HUES64 (cell line): ENCODE data around the gene C1orf53.
"Not testable (repeated sequence)": the region's sequence is repeated elsewhere in the genome, so short reads cannot be mapped to it uniquely, and the experiment has no call there.

ENCODE experiments used
- H3K27ac ChIP-seq: 2 replicates; pipeline ENCODE4 v1.7.0; 2013; ENCODE audit warnings: low read depth, low read length, inconsistent platforms
- H3K27me3 ChIP-seq: 2 replicates; pipeline ENCODE4 v1.6.1; 2013; ENCODE audit warnings: mild to moderate bottlenecking, low read length; ENCODE audit not compliant: insufficient read depth
- H3K36me3 ChIP-seq: 2 replicates; pipeline ENCODE4 v1.6.1; 2013; ENCODE audit warnings: mild to moderate bottlenecking, low read length; ENCODE audit not compliant: insufficient read depth
- H3K4me1 ChIP-seq: 2 replicates; pipeline ENCODE4 v1.6.1; 2013; ENCODE audit warnings: mild to moderate bottlenecking, low read length, moderate library complexity; ENCODE audit not compliant: insufficient read depth
- H3K4me3 ChIP-seq: 2 replicates; pipeline ENCODE4 v1.5.1; 2013; ENCODE audit warnings: mild to moderate bottlenecking, low read length, moderate library complexity
- H3K9ac ChIP-seq: 2 replicates; pipeline ENCODE4 v1.6.1; 2013; ENCODE audit warnings: mild to moderate bottlenecking, low read depth, low read length
- H3K9me3 ChIP-seq: 2 replicates; pipeline ENCODE4 v1.6.1; 2013; ENCODE audit warnings: low read depth, low read length; ENCODE audit not compliant: insufficient read depth
- WGBS: fragments of 150-250, 120-280 bp; methylation state at CpG from one replicate; pipeline ENCODE4 v1.1.7; 2013; ENCODE audit warnings: missing lambda C conversion rate; 5-methylcytosine and 5-hydroxymethylcytosine counted together

The C1orf53 gene

GRCh38 chr1:197924516-197925123 is 22.2 kb downstream of the C1orf53 start:
- Histone ChIP-seq H3K4me3 (no peak overlapping the region), H3K9me3 (no peaks in the 10 kb centered on the region), H3K4me1 (peaks cover 20% of the 10 kb centered on the region), H3K9ac (no peak overlapping the region), H3K27me3 (peaks cover 81% of the 10 kb centered on the region), H3K36me3 (no peaks in the 10 kb centered on the region), H3K27ac (no peak overlapping the region)
- 0% methylated on average over 1 of the region's 4 CpGs for WGBS

- 93% methylated on average over 8 of the region's 8 CpGs for WGBS
- peaks cover 54% of the 10 kb centered on the region for H3K27me3 ChIP-seq
- H3K9me3 ChIP-seq: no peaks in the 10 kb centered on the region
- H3K36me3 ChIP-seq: no peaks in the 10 kb centered on the region
- H3K9ac ChIP-seq: no peak overlapping the region
- H3K27ac ChIP-seq: no peak overlapping the region
- H3K4me3 ChIP-seq: no peak overlapping the region
- H3K4me1 ChIP-seq: peaks cover 7% of the 10 kb centered on the region; the same call in 1 of the 2 replicates
These were observed 25.7 kb downstream of the C1orf53 start for GRCh38 chr1:197927908-197928665.

GRCh38 chr1:197928849-197929336 is 26.5 kb downstream of the C1orf53 start:
- Histone ChIP-seq H3K27ac (no peak overlapping the region), H3K4me1 (0 out of 2 replicates have a peak, but pooled peaks cover 3% of the 10 kb centered on the region), H3K36me3 (no peaks in the 10 kb centered on the region), H3K4me3 (peak overlapping the region; percentile 50), H3K9ac (no peak overlapping the region), H3K9me3 (no peaks in the 10 kb centered on the region), H3K27me3 (peaks cover 49% of the 10 kb centered on the region)
- 16% methylated on average over 15 of the region's 15 CpGs for WGBS

- H3K9me3 ChIP-seq: no peaks in the 10 kb centered on the region
- H3K27ac ChIP-seq: no peak overlapping the region
- no CpG with 5 or more reads among the region's 1 CpG for WGBS
- H3K36me3 ChIP-seq: no peaks in the 10 kb centered on the region
- H3K4me3 ChIP-seq: no peak overlapping the region
- no peaks in the 10 kb centered on the region for H3K4me1 ChIP-seq
- H3K9ac ChIP-seq: no peak overlapping the region
- peaks cover 21% of the 10 kb centered on the region for H3K27me3 ChIP-seq
These were observed 30.6 kb downstream of the C1orf53 start for GRCh38 chr1:197933016-197933415.

GRCh38 chr1:197933647-197934046 is 31.2 kb downstream of the C1orf53 start:
- H3K4me3 ChIP-seq: no peak overlapping the region
- no peak overlapping the region for H3K9ac ChIP-seq
- no peaks in the 10 kb centered on the region for H3K4me1 ChIP-seq
- 80% methylated on average over 1 of the region's 1 CpG for WGBS
- H3K9me3 ChIP-seq: no peaks in the 10 kb centered on the region
- peaks cover 16% of the 10 kb centered on the region for H3K27me3 ChIP-seq
- H3K27ac ChIP-seq: no peak overlapping the region
- H3K36me3 ChIP-seq: no peaks in the 10 kb centered on the region

GRCh38 chr1:197937381-197937780 is 35.0 kb downstream of the C1orf53 start:
- no peaks in the 10 kb centered on the region for H3K9me3 ChIP-seq
- H3K9ac ChIP-seq: no peak overlapping the region
- 100% methylated on average over 1 of the region's 2 CpGs for WGBS
- H3K27ac ChIP-seq: no peak overlapping the region
- H3K4me1 ChIP-seq: no peaks in the 10 kb centered on the region
- 0 out of 2 replicates have a peak, but pooled peaks cover 3% of the 10 kb centered on the region for H3K27me3 ChIP-seq
- no peak overlapping the region for H3K4me3 ChIP-seq
- no peaks in the 10 kb centered on the region for H3K36me3 ChIP-seq

- H3K9me3 ChIP-seq: no peaks in the 10 kb centered on the region
- H3K27me3 ChIP-seq: 0 out of 2 replicates have a peak, but pooled peaks cover 3% of the 10 kb centered on the region
- WGBS: 80% methylated on average over 6 of the region's 6 CpGs
- no peak overlapping the region for H3K9ac ChIP-seq
- no peaks in the 10 kb centered on the region for H3K4me1 ChIP-seq
- no peak overlapping the region for H3K27ac ChIP-seq
- H3K36me3 ChIP-seq: no peaks in the 10 kb centered on the region
- no peak overlapping the region for H3K4me3 ChIP-seq
These were observed 35.5 kb downstream of the C1orf53 start for GRCh38 chr1:197937892-197938291.

- H3K4me1 ChIP-seq: not testable (repeated sequence)
- WGBS: 90% methylated on average over 6 of the region's 6 CpGs
These were observed 36.9 kb downstream of the C1orf53 start for GRCh38 chr1:197939159-197939980.

GRCh38 chr1:197942042-197942441 is 39.6 kb downstream of the C1orf53 start:
- Histone ChIP-seq H3K9ac (no peak overlapping the region), H3K27me3 (no peaks in the 10 kb centered on the region), H3K36me3 (no peaks in the 10 kb centered on the region), H3K9me3 (no peaks in the 10 kb centered on the region), H3K4me3 (no peak overlapping the region), H3K4me1 (no peaks in the 10 kb centered on the region), H3K27ac (no peak overlapping the region)
- 79% methylated on average over 2 of the region's 2 CpGs for WGBS

More at GRCh38 chr1:197939159-197939980, 36.9 kb downstream of the C1orf53 start:
- not testable (repeated sequence) for H3K27me3 ChIP-seq, H3K9ac ChIP-seq, H3K36me3 ChIP-seq, H3K9me3 ChIP-seq, H3K4me3 ChIP-seq, H3K27ac ChIP-seq

- H3K9ac ChIP-seq: no peak overlapping the region
- H3K4me3 ChIP-seq: no peak overlapping the region
- no peaks in the 10 kb centered on the region for H3K4me1 ChIP-seq
- H3K9me3 ChIP-seq: no peaks in the 10 kb centered on the region
- no peaks in the 10 kb centered on the region for H3K36me3 ChIP-seq
- H3K27ac ChIP-seq: no peak overlapping the region
- whole genome bisulfite sequencing: 86% methylated on average over 4 of the region's 4 CpGs
- H3K27me3 ChIP-seq: no peaks in the 10 kb centered on the region
These were observed 42.1 kb downstream of the C1orf53 start for GRCh38 chr1:197944485-197944884.
